Fibroblast of the aortic adventitia (primary cell): Measurements from ENCODE around the gene GPR162. TPM values are rescaled to one million over a fixed set of nuclear protein-coding genes. Genes with fewer than 3 reads are reported as not detected.
A peak's percentile ranks its signal among the peaks of the same experiment; 100 is the strongest.

Source experiments
- DNase-seq: peaks from one replicate; pipeline ENCODE4 v3.0.0-alpha.2; 2010; ENCODE audit warnings: low read depth
- H3K4me3 ChIP-seq: 2 replicates; pipeline ENCODE4 v1.5.1; 2011; ENCODE audit warnings: low read depth, mild to moderate bottlenecking, control low read depth, low read length, moderate library complexity
- total RNA-seq: library from RNA; depleted of rRNA; stranded (reverse); fragments of >200 nt; gene quantifications from 2 replicates; pipeline ENCODE4 v1.2.3, GENCODE V29; 2012; ENCODE audit warnings: low replicate concordance
- TF ChIP-seq, protein P1 (sequence below): IDR thresholded peaks from 2 replicates; pipeline ENCODE4 v1.5.1; 2011; ENCODE audit warnings: mild to moderate bottlenecking, low read length, control low read depth, inconsistent platforms; ENCODE audit not compliant: insufficient read depth

The GPR162 gene
- total RNA-seq, 1 donor, result 2.6 TPM

DNA sequence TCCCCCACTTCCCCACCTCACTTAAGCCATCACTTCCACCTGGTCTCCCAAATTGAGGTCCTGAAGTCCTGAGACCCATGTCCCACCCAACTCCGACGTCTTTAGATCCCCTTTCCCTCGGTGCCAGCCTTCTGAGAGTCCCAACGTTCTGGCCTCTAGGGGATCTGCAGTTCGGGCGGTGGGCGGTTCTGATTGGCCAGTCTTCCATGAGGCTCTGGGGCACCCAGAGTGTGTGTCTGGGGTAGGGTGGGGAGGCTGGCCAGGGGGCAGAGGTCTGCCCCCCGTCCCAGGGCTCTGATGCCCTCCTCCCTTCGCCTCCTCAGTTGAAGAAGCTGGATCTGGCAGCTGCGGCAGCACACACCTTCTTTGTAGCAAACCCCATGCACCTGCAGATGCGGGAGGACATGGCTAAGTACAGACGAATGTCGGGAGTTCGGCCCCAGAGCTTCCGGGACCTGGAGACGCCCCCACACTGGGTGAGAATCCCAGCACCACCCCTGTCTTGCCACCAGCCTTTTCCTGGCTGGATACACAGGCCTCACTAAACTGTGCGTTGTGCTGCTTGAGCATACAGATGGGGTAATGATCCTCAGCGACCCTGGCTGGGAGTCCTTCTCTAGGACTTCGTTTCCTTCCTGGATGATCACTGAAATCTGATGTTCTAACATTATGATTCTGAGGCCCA, 8.1 kb downstream of the GPR162 start:
- peak overlapping the region; percentile 85 for H3K4me3 ChIP-seq
- TF ChIP-seq, protein P1, sequence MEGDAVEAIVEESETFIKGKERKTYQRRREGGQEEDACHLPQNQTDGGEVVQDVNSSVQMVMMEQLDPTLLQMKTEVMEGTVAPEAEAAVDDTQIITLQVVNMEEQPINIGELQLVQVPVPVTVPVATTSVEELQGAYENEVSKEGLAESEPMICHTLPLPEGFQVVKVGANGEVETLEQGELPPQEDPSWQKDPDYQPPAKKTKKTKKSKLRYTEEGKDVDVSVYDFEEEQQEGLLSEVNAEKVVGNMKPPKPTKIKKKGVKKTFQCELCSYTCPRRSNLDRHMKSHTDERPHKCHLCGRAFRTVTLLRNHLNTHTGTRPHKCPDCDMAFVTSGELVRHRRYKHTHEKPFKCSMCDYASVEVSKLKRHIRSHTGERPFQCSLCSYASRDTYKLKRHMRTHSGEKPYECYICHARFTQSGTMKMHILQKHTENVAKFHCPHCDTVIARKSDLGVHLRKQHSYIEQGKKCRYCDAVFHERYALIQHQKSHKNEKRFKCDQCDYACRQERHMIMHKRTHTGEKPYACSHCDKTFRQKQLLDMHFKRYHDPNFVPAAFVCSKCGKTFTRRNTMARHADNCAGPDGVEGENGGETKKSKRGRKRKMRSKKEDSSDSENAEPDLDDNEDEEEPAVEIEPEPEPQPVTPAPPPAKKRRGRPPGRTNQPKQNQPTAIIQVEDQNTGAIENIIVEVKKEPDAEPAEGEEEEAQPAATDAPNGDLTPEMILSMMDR, result peak; percentile 37
- DNase-seq, result no peak

GRCh38 chr12:6830286-6830890, 8.8 kb downstream of the GPR162 start:
- DNase-seq, result no peak
- TF ChIP-seq, protein P1, result no peak
- H3K4me3 ChIP-seq, result peak overlapping the region; percentile 85

GRCh38 chr12:6830999-6831398, 9.4 kb downstream of the GPR162 start:
- DNase-seq, result no peak
- TF ChIP-seq, protein P1, result no peak
- no peak overlapping the region for H3K4me3 ChIP-seq

GRCh38 chr12:6831450-6831995, 9.9 kb downstream of the GPR162 start:
- no peak for DNase-seq
- TF ChIP-seq, protein P1, result no peak
- H3K4me3 ChIP-seq, result no peak overlapping the region

DNA sequence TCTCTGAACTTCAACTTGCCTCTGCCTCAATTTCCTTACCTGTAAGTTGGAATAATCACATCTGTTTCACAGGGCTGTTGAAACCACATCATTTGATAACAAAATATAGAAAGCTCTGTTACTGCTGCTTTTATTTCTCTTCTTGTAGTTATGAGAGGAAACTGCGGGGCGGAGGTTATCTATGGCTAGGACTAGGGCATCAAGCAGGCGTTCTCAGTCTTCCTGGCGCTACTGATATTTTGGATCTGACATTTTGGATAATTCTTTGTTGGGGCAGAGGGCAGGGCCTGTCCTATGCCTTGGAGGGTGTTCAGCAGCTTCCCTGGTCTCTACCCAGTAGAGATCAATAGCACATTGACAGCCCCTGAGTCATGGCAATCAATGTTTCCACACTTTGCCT, 10.5 kb downstream of the GPR162 start:
- TF ChIP-seq, protein P1, result no peak
- H3K4me3 ChIP-seq, result no peak overlapping the region
- no peak for DNase-seq

- TF ChIP-seq, protein P1, result no peak
- DNase-seq, result no peak
- H3K4me3 ChIP-seq, result no peak overlapping the region
Measured at GRCh38 chr12:6833189-6833890, 11.7 kb downstream of the GPR162 start.
